CD4-positive, alpha-beta T cell (primary cell): ENCODE measurements around the gene SSB. TPM values are rescaled to one million over a fixed set of nuclear protein-coding genes. Genes with fewer than 3 reads are reported as not detected.

Source experiments
- ATAC-seq: fragments of 200-7000 bp; cut with Tn5 transposase; one replicate; pipeline ENCODE4 v1.10.0; 2022; ENCODE audit warnings: mild to moderate bottlenecking; ENCODE audit not compliant: poor library complexity
- CTCF ChIA-PET: fragments of 350-600 bp; sonication (Branson Sonifier 250); formaldehyde crosslinking; loops from one replicate; lab custom pipeline; 2021; ENCODE audit warnings: antibody characterized with exemption, inconsistent platforms; lab: Charles Lee
- POLR2A ChIA-PET: fragments of 350-600 bp; sonication (Branson Sonifier 250); formaldehyde crosslinking; loops from one replicate; lab custom pipeline; 2021; ENCODE audit warnings: antibody characterized with exemption, inconsistent platforms; lab: Charles Lee
- DNase-seq, 14 experiments: peaks; one replicate each; pipeline ENCODE4 v3.0.0-alpha.2; 2013 to 2020; ENCODE audit warnings: mixed read lengths in 2 of 14
- H3K27ac ChIP-seq, 2 donors: one replicate each; pipeline versions ENCODE4 v1.5.1 to v1.7.0; 2013; ENCODE audit warnings: low read length in 2 of 2, low read depth in 1 of 2, mild to moderate bottlenecking in 1 of 2
- H3K27me3 ChIP-seq, 2 experiments: 1 replicate in 1 of 2; 2 replicates in 1 of 2; pipeline versions ENCODE4 v1.6.1 to v1.7.0; 2013; ENCODE audit warnings: low read length in 2 of 2, control low read depth in 1 of 2, mild to moderate bottlenecking in 1 of 2, moderate library complexity in 1 of 2; ENCODE audit not compliant: insufficient read depth in 2 of 2, control insufficient read depth in 1 of 2
- H3K36me3 ChIP-seq: one replicate; pipeline ENCODE4 v1.6.1; 2013; ENCODE audit warnings: low read length, control low read depth; ENCODE audit not compliant: insufficient read depth
- H3K4me1 ChIP-seq: one replicate; pipeline ENCODE4 v1.6.1; 2013; ENCODE audit warnings: low read length, control low read depth; ENCODE audit not compliant: insufficient read depth
- H3K4me3 ChIP-seq: one replicate; pipeline ENCODE4 v1.5.1; 2013; ENCODE audit warnings: mild to moderate bottlenecking, low read length, moderate library complexity
- H3K9me3 ChIP-seq, 2 experiments: 1 replicate in 1 of 2; 2 replicates in 1 of 2; pipeline versions ENCODE4 v1.6.1 to v1.7.0; 2013; ENCODE audit warnings: low read length in 2 of 2, mild to moderate bottlenecking in 2 of 2, control low read depth in 1 of 2, moderate library complexity in 1 of 2; ENCODE audit not compliant: control insufficient read depth in 1 of 2, insufficient read depth in 1 of 2
- H3K27ac Mint-ChIP-seq: one replicate; pipeline ENCODE4 v1.8.0; 2020; ENCODE audit warnings: mixed read lengths
- H3K27me3 Mint-ChIP-seq: one replicate; pipeline ENCODE4 v1.8.0; 2021; ENCODE audit warnings: mixed read lengths
- H3K36me3 Mint-ChIP-seq: one replicate; pipeline ENCODE4 v1.8.0; 2021; ENCODE audit warnings: low read depth, mixed read lengths
- H3K4me1 Mint-ChIP-seq: one replicate; pipeline ENCODE4 v1.8.0; 2021; ENCODE audit warnings: low read depth, mixed read lengths
- H3K4me3 Mint-ChIP-seq: one replicate; pipeline ENCODE4 v1.8.0; 2020; ENCODE audit warnings: mild to moderate bottlenecking, mixed read lengths
- H3K9me3 Mint-ChIP-seq: one replicate; pipeline ENCODE4 v1.8.0; 2020; ENCODE audit warnings: mixed read lengths
- CTCF ChIP-seq: fragments of 200-600 bp; IDR thresholded peaks from one replicate; pipeline ENCODE4 v1.8.0; 2022; ENCODE audit warnings: antibody characterized with exemption, mild to moderate bottlenecking
- intact Hi-C, 2 experiments: fragments of 100-400 bp; cut with DNase I in 1 of 2; cut with micrococcal nuclease in 1 of 2; formaldehyde crosslinking; loops; one replicate each; pipeline versions ENCODE4 v1.15.1 to v1.9.0; 2023 to 2025; cut with DNase I, micrococcal nuclease
- polyA plus RNA-seq, 2 donors: library from polyadenylated mRNA; unstranded; fragments of 120-200 nt; gene quantifications; one replicate each; pipeline ENCODE4 v1.2.1, GENCODE V29; 2013
- total RNA-seq, 174 experiments: library from RNA in 2 of 174; stranded (reverse) in 2 of 174; gene quantifications; one replicate each; pipeline ENCODE4 v1.2.3 and lab custom pipeline; 2021 to 2026

The SSB gene
- 100 to 1,000 TPM; 174 to 181 TPM for total RNA-seq
- polyA plus RNA-seq (2013, experiment 1 of 2): 114 TPM
- 129 TPM for polyA plus RNA-seq (2013, experiment 2 of 2)
- 74.4 to 232 (median 132) reads per million in 172 experiments for total RNA-seq (lab: John Stamatoyannopoulos, UW)

GRCh38 chr2:169798718-169799592, at the start of gene SSB:
Gene SSB, plus strand, starts transcription at chr2:169798871. Its CDS starts 2,090 bp downstream, at chr2:169800961.
- Mint-ChIP-seq H3K4me1 (peaks cover 46% of the 10 kb centered on the region), H3K4me3 (peak within 1 kb of the TSS; percentile 91), H3K9me3 (no peaks in the 10 kb centered on the region), H3K27ac (peak within 1 kb of the TSS; percentile 96), H3K27me3 (no peaks in the 10 kb centered on the region), H3K36me3 (peaks cover 44% of the 10 kb centered on the region)
- ChIA-PET POLR2A (interaction anchor here (0.7 to 1.9 kb wide), 7 partner anchors 13 to 215 kb away, joined by 3 to 16 read pairs (median 9); partner anchors contain the start of genes CFAP210, METTL5, PHOSPHO2 and PPIG), CTCF (interaction anchor here (0.6 to 4.5 kb wide), 4 partner anchors 9 to 29 kb away, joined by 6 to 17 read pairs (median 9); partner anchors contain the start of genes METTL5 and UBR3)
- peak within 1 kb of the TSS; percentile 87 for H3K4me3 ChIP-seq
- TF ChIP-seq CTCF: no peak
- peaks cover 25% of the 10 kb centered on the region for H3K36me3 ChIP-seq
- DNase-seq: peak; percentile 81 to 97 (median 92)
- intact Hi-C loops: loop anchor here (2.0 to 5.0 kb wide), 4 partner anchors 26 to 222 kb away; partner anchors contain the start of genes CFAP210 (in 1 of the 2), METTL5 (in 1 of the 2), PHOSPHO2 (in 1 of the 2) and UBR3 (in 1 of the 2)
- no peaks in the 10 kb centered on the region for H3K9me3 ChIP-seq
- H3K27ac ChIP-seq: peak within 1 kb of the TSS; percentile 86 to 87
- peaks cover 23% of the 10 kb centered on the region for H3K4me1 ChIP-seq
- peak; percentile 94 for ATAC-seq
- no peaks in the 10 kb centered on the region for H3K27me3 ChIP-seq

- POLR2A ChIA-PET: no interaction called here
- Histone ChIP-seq H3K9me3 (no peaks in the 10 kb centered on the region), H3K36me3 (no peaks in the 10 kb centered on the region), H3K4me1 (no peaks in the 10 kb centered on the region), H3K4me3 (no peak overlapping the region), H3K27ac (no peak overlapping the region), H3K27me3 (no peaks in the 10 kb centered on the region)
- intact Hi-C loops: no loop called here
- Mint-ChIP-seq H3K9me3 (no peaks in the 10 kb centered on the region), H3K4me1 (no peaks in the 10 kb centered on the region), H3K36me3 (no peaks in the 10 kb centered on the region), H3K4me3 (no peak overlapping the region), H3K27ac (no peak overlapping the region), H3K27me3 (no peaks in the 10 kb centered on the region)
- DNase-seq (no peak), ATAC-seq (no peak)
- CTCF ChIA-PET: no interaction called here
- TF ChIP-seq CTCF: no peak
Measured at GRCh38 chr2:169752752-169753151, 45.9 kb upstream of the SSB start.

- H3K4me3 Mint-ChIP-seq: no peak overlapping the region
- DNase-seq (no peak), ATAC-seq (no peak)
- Histone ChIP-seq H3K4me3 (no peak overlapping the region), H3K4me1 (no peaks in the 10 kb centered on the region), H3K36me3 (no peaks in the 10 kb centered on the region), H3K27me3 (no peaks in the 10 kb centered on the region), H3K27ac (no peak overlapping the region), H3K9me3 (no peaks in the 10 kb centered on the region)
- no peak overlapping the region for H3K27ac Mint-ChIP-seq
- POLR2A ChIA-PET: no interaction called here
- TF ChIP-seq CTCF: no peak
- H3K4me1 Mint-ChIP-seq: no peaks in the 10 kb centered on the region
- H3K27me3 Mint-ChIP-seq: no peaks in the 10 kb centered on the region
- no peaks in the 10 kb centered on the region for H3K9me3 Mint-ChIP-seq
- no peaks in the 10 kb centered on the region for H3K36me3 Mint-ChIP-seq
- intact Hi-C loops: no loop called here
- CTCF ChIA-PET: no interaction called here
Measured at GRCh38 chr2:169755083-169755870, 43.4 kb upstream of the SSB start.
